NK-92 treated with Interleukin-12 subunit alpha and Interleukin-12 subunit beta, amount 100 ng/mL, for 24 hours (cell line): ENCODE data around the gene MRPS2.
"Not testable (repeated sequence)": the region's sequence is repeated elsewhere in the genome, so short reads cannot be mapped to it uniquely, and the experiment has no call there.

Source experiments
- DNase-seq: peaks from one replicate; lab custom pipeline; 2025; lab: John Stamatoyannopoulos, UW

The MRPS2 gene

DNA sequence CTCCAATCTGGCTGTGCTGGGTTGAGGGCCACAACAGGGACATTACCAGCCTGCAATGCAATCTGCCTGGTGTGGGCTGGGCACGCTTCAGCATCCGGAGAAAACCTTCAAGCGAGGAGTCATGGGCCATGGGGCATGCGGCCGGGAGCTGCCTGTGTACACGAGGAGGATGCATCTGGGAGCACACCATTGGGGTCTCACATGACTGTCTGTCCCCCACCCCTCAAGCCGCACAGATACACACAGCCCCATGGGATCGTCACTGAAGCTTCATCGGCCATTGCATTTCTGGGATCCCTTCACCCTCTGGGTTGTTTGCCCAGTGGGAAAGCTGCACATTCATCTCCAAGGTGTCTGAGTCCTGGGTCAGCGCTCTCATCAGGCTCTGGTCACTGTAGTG lies 30.6 kb downstream of the MRPS2 start:
- DNase-seq: no peak

DNA sequence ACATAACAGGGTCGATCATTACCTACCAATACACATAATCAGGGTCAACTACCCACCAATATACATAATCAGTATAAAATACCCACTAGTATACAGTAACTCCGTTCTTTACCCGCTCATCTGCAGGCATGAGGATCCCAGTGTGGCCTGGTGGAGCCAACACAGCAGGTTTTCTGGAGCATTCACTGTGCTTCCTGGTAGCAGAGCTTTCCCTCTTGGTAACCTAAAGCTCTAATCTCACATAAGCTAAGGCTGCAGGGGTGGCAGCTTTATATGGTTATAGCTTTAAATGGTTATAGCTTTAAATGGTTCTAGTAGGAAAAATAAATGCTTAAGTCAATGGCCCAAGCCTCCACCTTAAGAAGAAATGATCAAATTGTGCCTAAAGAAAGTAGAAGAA lies 32.6 kb downstream of the MRPS2 start:
- no peak for DNase-seq

DNA sequence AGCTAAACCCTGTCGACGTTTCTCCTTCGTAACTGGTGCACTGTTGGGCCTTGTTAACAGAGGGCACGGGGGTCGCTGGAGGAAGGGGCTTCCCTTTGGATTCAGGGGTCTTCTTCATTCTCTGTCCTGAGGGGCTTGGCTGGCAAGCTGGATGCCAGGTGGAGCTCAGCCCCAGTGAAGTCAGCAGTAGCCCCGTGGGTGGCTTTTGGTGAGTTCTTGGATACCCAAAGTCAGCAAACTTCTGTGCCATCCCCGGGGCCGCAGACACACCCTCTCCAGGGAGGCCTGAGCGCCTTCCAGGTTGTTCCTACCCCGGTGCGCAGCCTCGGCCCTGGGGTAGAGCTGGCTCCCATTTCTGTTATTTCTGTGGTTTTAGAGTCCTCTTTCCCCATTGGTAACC lies 33.2 kb downstream of the MRPS2 start:
- no peak for DNase-seq

DNA sequence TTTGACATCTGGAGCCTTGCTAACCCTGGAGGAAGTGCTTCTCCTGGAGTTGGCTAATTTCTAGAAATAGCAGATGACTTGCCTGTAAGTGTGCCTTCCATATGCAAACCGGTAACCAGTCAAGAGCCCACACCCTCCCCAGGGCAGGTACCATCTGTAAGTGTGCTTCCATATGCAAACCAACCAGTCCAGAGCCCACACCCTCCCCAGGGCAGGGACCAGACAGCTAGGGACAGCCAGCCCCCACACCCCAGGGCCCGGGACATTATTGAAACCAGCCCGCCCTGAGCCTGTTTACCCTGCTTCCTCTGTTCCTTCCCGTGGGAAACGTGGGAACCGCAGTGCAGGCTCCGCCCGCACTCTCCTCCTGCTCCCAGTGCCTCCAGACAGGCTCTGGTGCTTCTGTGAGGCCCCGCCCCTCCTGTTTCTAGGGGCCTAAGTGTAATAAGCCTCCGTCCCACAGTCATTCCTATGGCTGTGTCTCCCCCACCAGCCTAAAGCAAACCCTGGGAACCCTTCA lies 33.8 kb downstream of the MRPS2 start:
- not testable (repeated sequence) for DNase-seq

DNA sequence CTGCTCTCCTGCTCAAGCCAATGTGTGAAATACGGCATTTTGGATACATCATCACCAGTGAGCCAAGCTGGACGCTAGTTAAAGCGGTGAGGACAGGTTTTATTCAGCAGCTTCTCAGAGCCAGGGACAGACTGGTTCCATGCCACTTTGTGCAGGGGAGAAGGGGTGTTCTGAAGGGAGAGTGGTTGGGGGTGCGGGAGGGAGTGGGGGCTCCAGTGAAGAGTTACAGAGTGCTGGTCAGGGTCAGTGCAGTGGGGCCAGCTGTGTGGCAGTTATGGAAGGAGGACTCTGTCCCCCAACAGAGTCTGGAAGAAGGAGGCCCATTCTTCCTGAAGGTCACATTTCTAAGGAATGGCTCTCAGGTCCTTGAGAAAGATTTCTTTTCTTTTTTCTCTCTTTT lies 34.3 kb downstream of the MRPS2 start:
- not testable (repeated sequence) for DNase-seq

DNA sequence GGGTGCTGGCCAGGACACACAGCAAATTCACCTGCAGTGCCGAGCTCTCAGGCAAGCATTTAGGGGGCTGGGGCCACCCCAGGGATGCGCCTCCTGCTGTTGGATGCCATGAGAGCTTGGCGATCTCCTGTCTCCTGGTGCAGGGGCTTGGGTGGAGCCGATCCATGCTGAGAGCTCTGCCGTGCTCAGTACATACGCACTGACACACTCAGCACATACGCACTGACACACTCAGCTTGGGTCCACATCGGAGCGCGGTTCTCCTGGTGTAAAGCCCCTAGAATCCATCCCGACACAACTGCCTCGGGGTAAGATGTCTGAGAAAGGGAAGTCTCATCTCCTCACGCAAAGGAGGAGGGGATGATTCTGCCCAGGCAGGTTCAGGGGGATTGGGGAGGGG lies 35.1 kb downstream of the MRPS2 start:
- DNase-seq: not testable (repeated sequence)

DNA sequence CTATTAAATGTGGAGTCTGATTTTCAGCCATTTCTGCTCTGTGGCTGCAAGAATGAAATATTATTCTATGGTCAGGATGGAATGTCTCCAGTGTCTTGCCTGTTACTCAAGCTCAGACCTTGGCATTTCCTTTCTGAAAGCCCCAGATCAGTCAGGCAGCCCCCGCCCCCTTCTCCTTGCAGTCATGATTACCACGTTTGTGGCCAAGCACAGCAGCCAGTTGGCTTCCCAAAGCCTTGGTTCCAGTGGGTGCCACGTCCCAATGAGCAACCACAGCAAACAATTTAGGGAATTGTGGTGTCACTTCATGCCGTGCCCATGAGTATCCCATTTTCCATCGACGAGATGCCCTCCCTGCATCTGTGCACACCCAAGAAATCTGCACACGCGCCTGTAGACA lies 35.7 kb downstream of the MRPS2 start:
- DNase-seq: no peak

DNA sequence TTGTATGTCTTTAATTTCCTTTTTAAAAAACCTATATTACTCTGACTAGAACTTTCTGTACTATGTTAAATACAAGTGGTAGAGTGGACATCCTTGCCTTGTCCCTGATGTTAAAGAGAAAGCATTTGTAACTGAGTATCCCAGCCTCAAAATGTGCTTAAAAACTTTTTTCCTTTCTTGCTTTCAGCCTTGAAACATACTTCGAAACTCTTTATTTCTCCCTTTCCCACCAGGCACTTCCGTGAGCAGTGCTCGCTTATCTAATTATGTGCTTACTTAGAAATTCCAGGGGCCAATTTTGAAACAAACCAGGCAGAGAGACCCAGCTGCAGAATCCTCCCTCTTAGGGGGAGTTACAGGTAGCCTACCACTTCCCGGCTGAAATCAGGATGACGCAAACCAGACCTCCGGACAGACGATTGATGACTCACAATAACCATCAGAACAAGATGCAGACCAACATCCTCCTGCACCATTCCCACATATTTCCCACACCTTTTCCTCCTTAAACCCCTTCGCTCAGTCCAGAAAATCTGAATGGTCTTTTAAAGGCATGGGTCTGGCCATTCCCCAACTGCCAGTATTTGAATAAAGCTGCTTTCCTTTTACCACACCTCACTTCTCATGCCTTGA lies 42.9 kb downstream of the MRPS2 start:
- not testable (repeated sequence) for DNase-seq

DNA sequence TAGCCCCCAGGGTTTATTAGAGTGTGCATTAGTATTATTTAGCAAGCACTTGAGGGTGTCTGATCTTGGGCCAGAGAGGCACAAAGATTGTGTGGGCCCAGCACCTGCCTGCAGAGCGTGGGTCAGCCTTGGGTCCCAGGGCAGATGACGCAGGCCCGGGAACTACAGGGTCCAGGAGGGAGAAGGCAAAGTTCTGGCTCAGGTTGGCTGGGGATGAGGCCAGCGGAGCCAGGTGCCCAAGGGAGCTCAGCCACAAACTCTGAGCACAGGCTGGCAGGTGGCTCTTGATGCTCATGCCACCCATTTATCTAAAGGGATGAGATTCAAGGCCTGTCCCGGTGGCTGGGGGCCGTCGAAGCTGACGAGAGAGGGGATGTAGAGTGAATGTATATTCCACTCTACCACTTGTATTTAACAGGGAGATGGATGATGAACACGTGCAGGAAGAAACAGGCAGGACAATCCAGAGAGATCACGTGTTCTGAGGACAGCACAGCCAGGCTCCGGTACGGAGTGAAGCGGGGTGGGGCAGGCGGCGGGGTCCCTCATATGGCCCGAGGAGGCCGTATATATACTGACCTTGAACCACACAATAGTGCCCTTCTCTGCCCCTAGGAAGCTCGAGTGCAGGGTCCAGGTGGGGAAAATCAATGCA lies 44.6 kb downstream of the MRPS2 start:
- no peak for DNase-seq

DNA sequence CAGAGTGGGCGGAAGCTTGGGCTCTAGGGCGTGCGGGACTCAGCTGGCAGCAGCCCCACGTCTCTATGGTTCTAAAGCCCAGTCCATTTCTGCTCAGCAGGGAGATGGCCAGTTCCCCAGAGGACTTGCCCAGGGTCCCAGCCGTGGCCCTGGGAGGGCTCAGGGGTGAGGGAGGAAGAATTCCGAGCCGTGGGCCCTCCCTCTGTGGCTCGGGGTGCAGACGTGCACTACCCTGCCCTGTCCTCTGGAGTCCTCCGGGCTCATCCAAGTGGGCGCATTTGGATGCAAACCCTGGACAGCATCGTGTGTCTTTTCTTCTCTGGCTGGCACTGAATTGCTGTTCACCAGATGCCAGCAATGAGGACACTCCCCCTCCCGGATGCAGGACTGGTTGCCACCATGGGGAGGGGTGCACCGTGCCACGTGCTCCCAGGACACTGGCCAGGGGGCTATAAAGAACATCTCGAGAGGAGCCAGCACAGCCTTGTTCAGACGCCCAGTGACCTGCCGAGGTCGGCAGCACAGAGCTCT lies 45.2 kb downstream of the MRPS2 start, which contains the start of gene OBP2A:
Gene OBP2A, plus strand, starts transcription at position 481 of the 531 bp plus-strand sequence. CDS start 55 bp downstream, outside the sequence.
- not testable (repeated sequence) for DNase-seq

DNA sequence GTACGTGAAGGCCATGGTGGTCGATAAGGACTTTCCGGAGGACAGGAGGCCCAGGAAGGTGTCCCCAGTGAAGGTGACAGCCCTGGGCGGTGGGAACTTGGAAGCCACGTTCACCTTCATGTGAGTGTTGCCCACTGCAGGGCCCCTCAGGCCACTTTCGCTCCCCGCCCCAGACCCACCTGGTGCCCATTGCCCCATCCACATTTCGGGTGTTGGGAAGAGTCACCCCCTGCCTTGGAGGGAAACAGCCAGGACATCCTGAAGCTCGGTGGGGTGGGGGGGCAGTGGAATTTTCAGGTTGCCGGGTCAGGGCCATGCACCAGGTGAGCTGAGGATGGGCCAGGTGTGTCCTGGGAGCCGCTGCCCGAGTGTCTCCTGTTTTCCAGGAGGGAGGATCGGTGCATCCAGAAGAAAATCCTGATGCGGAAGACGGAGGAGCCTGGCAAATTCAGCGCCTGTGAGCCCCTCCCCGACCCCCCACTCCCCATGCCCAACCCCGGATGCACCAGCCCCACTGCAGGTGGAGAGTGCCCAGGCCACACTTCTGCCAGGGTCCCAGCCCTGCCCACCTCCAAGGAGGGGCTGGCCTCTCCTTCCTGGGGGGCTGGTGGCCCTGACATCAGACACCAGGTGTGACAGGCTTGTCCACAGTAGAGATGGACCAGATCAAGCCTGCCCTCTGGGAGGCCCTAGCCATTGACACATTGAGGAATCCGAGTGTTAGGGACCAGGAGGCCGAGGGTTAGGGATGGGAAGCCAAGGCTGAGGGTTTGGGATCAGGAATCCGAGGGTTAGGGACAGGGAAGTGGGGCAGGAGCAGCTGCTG lies 46.5 kb downstream of the MRPS2 start:
- DNase-seq: not testable (repeated sequence)

DNA sequence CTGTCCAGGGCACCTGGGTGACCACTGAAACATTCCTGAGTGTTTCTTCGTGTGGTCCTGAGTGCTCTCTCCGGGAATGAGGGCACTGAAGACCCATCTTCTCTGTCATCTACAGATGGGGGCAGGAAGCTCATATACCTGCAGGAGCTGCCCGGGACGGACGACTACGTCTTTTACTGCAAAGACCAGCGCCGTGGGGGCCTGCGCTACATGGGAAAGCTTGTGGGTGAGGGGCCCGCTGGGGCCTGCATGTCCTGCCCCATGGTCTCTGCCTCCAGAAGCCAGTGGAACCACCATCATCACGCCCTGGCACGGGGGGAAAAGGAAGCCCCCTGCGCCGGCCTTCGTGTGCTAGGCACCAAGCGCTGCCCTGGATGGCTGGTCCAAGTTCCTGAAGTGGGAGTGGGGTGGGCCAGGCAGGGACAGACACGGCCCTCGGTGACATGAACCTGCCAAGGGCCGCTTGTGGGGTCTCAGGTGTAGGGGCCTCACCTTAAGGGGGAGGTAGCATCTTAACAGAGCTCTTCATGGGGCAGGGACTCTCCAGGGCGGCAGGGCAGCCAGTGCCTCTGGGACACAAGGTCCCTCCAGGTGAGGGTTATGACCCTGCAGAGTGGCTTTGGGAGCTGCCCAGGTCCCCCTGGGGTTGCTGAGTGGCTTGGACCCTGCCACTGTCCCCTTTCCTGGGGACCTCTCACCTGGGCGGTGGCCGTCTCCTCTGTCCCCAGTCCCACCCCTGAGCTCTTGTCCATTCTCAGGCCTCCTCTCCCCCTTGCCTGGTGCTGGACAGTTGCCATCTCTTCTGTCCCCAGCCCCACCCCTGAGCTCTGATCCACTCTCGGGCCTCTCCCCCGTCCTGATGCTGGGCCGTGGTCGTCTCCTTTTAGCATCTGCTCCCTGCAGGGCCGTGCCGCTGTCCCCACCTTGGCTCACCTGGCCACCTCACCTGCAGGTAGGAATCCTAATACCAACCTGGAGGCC lies 47.6 kb downstream of the MRPS2 start:
- DNase-seq: no peak

DNA sequence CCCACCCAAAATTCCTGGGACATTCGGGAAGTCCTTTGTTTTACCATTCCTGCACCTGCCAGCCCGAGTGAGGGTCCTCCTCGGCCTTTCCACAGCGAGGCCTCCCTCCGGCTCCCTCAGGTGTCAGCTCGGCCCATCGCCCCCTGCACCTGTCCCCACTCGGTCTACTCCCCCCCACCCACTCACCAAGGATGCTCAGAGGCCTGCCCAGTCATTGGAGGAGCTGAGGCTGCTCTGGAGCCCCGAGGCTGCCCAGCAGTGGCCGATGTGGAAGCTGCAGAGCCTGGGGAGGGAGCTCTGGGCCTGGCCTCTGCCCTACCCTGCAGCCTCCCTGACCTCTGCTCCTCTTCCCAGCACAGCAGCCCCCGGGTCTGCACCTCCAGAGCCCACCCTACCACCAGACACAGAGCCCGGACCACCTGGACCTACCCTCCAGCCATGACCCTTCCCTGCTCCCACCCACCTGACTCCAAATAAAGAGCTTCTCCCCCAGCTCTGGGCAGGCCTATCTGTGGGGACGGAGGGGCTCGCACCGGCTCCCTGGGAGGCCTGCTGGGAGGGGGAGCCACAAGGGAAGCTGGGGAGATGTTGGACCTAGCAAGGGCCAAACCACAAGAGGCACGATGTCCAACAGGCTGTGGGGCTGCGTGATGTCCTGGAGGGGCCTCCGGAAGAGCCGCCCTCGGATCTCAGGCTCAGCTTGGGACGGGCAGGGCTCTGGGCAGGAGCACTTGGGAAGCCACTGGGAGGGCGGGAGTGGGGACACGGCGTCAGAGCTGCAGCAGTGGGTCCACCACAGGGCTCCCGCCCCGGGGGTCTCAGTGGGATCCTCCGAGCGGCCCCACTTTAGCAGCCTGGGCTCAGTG lies 49.2 kb downstream of the MRPS2 start:
- not testable (repeated sequence) for DNase-seq

DNA sequence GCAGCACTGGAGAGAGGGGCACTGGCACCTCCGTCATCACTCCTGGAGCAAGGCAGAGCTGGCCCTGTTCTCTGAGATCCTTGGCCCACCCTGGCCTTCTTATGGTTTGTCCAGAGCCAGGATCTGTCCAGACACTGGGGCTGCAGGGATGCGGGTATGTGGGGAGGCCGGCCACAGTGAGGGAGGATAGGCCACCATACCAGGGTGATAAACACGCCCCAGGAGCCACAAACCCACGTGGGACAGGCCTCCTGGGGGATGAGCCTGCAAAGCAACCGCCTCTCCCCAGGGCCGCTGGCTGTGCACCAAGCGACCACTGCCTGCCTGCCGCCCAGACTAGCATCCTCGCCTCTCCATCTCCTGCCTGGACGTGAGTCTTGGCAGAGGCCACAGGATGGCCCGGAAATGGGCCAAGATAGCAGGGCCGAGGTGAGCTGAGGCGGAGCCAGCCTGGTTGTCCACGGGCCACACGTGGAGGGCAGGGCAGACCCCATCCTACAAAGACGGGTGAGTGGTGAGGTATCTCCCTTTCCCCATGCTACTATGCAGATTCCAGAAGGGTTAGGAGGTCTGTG lies 49.9 kb downstream of the MRPS2 start:
- no peak for DNase-seq

DNA sequence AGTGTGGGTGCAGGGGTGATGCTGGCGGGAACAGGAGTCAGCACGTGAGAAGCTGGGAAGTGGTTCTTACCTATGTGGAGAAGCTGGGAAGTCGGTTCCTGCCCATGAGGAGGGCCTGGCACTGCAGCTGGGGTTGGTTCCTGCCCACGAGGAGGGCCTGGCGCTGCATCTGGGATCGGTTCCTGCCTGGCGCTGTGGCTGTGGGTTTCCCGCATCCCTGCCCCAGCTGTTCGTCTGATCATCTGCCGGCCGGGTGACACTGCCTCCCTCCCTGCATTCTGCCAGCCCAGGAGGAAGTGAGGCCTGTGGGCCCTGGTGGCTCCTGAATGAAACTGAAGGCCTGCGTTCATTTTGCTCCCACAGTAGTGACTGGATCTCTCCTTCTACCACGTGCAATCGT lies 50.5 kb downstream of the MRPS2 start:
- DNase-seq: no peak

DNA sequence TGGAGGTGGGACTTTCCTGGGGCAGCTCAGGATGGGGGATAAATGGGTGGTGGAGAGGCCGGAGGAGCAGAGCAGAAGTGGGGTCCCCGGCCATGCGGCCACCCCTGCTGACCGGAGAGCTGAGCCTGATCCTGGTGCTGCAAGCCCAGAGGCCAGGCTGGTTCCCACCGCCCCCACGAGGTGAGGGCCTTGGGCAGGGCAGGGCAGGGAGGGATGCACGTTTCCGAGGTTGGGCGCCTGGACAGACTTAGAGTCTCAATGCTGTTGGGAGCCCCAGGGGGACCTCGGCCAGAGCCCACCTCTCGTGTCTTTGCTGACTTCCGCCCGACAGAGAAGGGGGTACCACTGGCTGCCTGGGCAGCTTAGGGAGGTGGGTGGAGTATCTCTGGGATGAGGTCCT lies 51.0 kb downstream of the MRPS2 start:
- DNase-seq: no peak

DNA sequence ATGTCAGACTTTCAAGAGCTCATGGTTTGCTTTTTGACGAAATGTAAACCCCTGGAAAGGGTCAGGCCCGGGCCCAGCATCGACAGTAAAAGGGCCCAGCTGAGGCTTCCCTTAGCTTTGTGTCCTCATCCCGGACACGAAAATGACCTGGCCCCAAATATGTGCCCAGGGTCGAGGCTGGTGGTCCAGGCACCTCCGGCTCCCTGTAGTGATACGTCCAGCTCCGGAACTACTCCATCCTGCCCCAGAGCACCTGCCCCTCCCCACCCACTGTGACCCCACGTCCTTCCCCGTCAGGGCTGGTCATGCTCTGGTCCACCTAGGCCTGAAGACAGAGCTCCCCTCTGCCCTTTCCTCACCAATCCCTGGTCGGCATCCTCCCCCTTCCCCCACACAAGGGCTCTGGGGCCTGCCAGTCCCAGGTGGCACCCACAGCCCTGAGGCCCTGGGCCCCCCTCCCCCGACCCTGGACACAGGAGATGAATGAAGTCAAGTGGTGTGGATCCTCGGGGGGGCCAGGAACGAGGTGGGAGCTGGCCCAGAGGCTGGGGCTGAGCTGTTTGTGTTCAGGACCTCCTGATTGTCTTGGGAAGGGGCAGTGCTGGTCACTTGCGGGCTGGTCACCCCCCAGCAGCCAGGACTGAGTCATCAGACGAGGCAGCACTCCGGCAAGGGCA lies 51.7 kb downstream of the MRPS2 start:
- no peak for DNase-seq

DNA sequence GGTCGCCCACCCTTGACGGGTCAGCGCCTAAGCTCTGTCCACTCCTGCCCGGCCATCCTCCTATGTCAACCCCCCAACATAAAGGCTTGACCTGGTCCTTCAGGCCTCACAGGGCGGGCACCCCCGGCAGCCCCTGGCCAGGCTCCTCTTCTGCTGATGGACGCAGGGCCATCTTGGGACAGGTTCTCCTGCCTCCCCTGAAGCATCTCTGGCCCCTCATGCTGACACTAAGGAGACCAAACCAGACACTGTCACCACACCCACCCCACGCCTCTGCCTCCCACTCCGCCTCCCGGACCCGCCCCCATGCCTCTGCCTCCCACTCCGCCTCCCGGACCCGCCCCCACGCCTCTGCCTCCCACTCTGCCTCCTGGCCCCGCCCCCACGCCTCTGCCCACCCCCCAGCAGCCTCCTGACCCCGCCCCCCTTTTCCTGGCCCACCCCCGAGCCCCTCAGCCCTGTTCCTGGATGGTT lies 52.3 kb downstream of the MRPS2 start:
- no peak for DNase-seq
